Prostate gland (tissue), 2 donors: Measurements from ENCODE around the gene ARHGAP4.

Experiments used
- POLR2A ChIP-seq: fragments of 450-650 bp; IDR thresholded peaks from one replicate; pipeline ENCODE4 v1.6.1; 2016; ENCODE audit warnings: antibody characterized with exemption, mild to moderate bottlenecking
- POLR2AphosphoS5 ChIP-seq: sonication (generic); formaldehyde crosslinking; IDR thresholded peaks from one replicate; pipeline ENCODE4 v1.6.1; 2017; ENCODE audit warnings: antibody characterized with exemption
- TF ChIP-seq, protein P1 (sequence below), 4 experiments: fragments of 200-600 bp in 2 of 4; fragments of 450-650 bp in 2 of 4; sonication (generic) in 2 of 4; IDR thresholded peaks; 1 replicate in 3 of 4; 2 replicates in 1 of 4; pipeline ENCODE4 v1.5.1; 2016 to 2019; ENCODE audit warnings: antibody characterized with exemption in 4 of 4, mild to moderate bottlenecking in 2 of 4, moderate library complexity in 2 of 4

GRCh38 chrX:153885968-153886903, 39.8 kb downstream of the ARHGAP4 start, which contains the start of gene L1CAM:
- TF ChIP-seq, protein P1, sequence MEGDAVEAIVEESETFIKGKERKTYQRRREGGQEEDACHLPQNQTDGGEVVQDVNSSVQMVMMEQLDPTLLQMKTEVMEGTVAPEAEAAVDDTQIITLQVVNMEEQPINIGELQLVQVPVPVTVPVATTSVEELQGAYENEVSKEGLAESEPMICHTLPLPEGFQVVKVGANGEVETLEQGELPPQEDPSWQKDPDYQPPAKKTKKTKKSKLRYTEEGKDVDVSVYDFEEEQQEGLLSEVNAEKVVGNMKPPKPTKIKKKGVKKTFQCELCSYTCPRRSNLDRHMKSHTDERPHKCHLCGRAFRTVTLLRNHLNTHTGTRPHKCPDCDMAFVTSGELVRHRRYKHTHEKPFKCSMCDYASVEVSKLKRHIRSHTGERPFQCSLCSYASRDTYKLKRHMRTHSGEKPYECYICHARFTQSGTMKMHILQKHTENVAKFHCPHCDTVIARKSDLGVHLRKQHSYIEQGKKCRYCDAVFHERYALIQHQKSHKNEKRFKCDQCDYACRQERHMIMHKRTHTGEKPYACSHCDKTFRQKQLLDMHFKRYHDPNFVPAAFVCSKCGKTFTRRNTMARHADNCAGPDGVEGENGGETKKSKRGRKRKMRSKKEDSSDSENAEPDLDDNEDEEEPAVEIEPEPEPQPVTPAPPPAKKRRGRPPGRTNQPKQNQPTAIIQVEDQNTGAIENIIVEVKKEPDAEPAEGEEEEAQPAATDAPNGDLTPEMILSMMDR (IDR thresholded peaks at IDR 0.05): no peak
- TF ChIP-seq POLR2AphosphoS5 (no peak), POLR2A (no peak)
